Common myeloid progenitor, CD34-positive (primary cell): ENCODE results near the gene LPIN2.
"Not testable (repeated sequence)": the region's sequence is repeated elsewhere in the genome, so short reads cannot be mapped to it uniquely, and the experiment has no call there.

Experiments used
- CTCF ChIA-PET: fragments of 350-600 bp; sonication (Branson Sonifier 250); formaldehyde crosslinking; loops from one replicate; lab custom pipeline; 2021; ENCODE audit warnings: antibody characterized with exemption; lab: Charles Lee
- POLR2A ChIA-PET: fragments of 350-600 bp; sonication (Branson Sonifier 250); formaldehyde crosslinking; loops from one replicate; lab custom pipeline; 2021; ENCODE audit warnings: antibody characterized with exemption; lab: Charles Lee
- DNase-seq, 3 donors: peaks; one replicate each; pipeline versions ENCODE4 v3.0.0 to v3.0.0-alpha.2; 2013
- H3K27ac ChIP-seq, 2 experiments: 1 replicate in 1 of 2; 2 replicates in 1 of 2; pipeline ENCODE4 v1.7.0; 2013; ENCODE audit warnings: inconsistent platforms in 2 of 2, low read length in 2 of 2, mild to moderate bottlenecking in 2 of 2, low read depth in 1 of 2, moderate library complexity in 1 of 2; ENCODE audit not compliant: severe bottlenecking in 2 of 2, insufficient read depth in 1 of 2, poor library complexity in 1 of 2
- H3K27me3 ChIP-seq, 5 experiments: replicated peaks in 2 of 5; 1 replicate in 3 of 5; 2 replicates in 2 of 5; pipeline versions ENCODE4 v1.6.1 to v1.7.0; 2013; ENCODE audit warnings: low read length in 4 of 5, mild to moderate bottlenecking in 2 of 5, moderate library complexity in 2 of 5, inconsistent platforms in 1 of 5; ENCODE audit not compliant: insufficient read depth in 5 of 5, control insufficient read depth in 4 of 5
- H3K36me3 ChIP-seq, 4 experiments: 1 replicate in 2 of 4; 2 replicates in 2 of 4; pipeline versions ENCODE4 v1.6.1 to v1.7.0; 2013; ENCODE audit warnings: low read length in 3 of 4, control low read depth in 1 of 4, mild to moderate bottlenecking in 1 of 4; ENCODE audit not compliant: control insufficient read depth in 4 of 4, insufficient read depth in 4 of 4
- H3K4me1 ChIP-seq, 4 experiments: 1 replicate in 3 of 4; 2 replicates in 1 of 4; pipeline versions ENCODE4 v1.6.1 to v1.7.1; 2013; ENCODE audit warnings: low read length in 3 of 4, mild to moderate bottlenecking in 3 of 4, control low read depth in 1 of 4, inconsistent platforms in 1 of 4, moderate library complexity in 1 of 4; ENCODE audit not compliant: control insufficient read depth in 4 of 4, insufficient read depth in 4 of 4; ENCODE audit errors: control extremely low read depth in 1 of 4
- H3K4me3 ChIP-seq, 7 experiments: 1 replicate in 4 of 7; 2 replicates in 3 of 7; pipeline versions ENCODE4 v1.5.1 to v1.7.0; 2013; ENCODE audit warnings: mild to moderate bottlenecking in 7 of 7, low read length in 6 of 7, moderate library complexity in 6 of 7, inconsistent platforms in 2 of 7, low read depth in 2 of 7, control low read depth in 1 of 7; ENCODE audit not compliant: insufficient read depth in 4 of 7, control insufficient read depth in 1 of 7; ENCODE audit errors: extremely low read depth in 1 of 7
- H3K9me3 ChIP-seq, 5 experiments: 1 replicate in 4 of 5; 2 replicates in 1 of 5; pipeline versions ENCODE4 v1.6.1 to v1.7.1; 2013; ENCODE audit warnings: low read length in 4 of 5, mild to moderate bottlenecking in 2 of 5, inconsistent platforms in 1 of 5, low read depth in 1 of 5, moderate library complexity in 1 of 5; ENCODE audit not compliant: control insufficient read depth in 4 of 5, insufficient read depth in 2 of 5; ENCODE audit errors: control extremely low read depth in 1 of 5
- WGBS: methylation state at CpG from one replicate; pipeline ENCODE4 v1.1.5; 2013; ENCODE audit not compliant: insufficient coverage; 5-methylcytosine and 5-hydroxymethylcytosine counted together

Gene LPIN2

DNA sequence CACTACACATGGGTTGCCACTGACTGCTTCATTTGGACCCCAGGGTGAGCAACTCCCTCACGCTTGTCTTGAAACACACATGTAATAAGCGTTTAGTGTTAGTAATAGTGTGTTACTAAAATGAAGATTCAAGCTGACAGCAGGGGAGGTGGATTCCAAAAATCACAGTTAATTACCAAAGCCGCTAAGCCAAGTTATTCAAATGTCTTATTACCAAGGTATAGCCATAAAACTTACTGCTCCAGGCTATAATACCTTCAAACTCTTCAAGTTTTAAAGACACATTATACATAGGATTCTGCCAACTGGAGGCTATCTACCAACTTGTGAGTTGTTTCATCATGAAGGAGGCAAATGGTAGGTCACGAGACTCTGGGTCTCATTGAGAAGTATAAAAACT, 2.9 kb downstream of the LPIN2 start:
- Histone ChIP-seq H3K9me3 (no peaks in the 10 kb centered on the region), H3K27me3 (no peaks in the 10 kb centered on the region), H3K27ac (peak overlapping the region in 1 of 2 experiments; percentile 1), H3K4me3 (peak overlapping the region in 2 of 7 experiments; percentile 6 to 16), H3K4me1 (peaks cover 15 to 57% (median 44%) of the 10 kb centered on the region in 4 experiments), H3K36me3 (peaks cover 6 to 40% (median 12%) of the 10 kb centered on the region in 4 experiments)
- POLR2A ChIA-PET, result interaction anchor here (1.3 kb wide), 1 partner anchor 119 kb away, joined by 4 read pairs; no protein-coding TSS in a partner anchor
- 60% methylated on average over 2 of the region's 4 CpGs for WGBS
- no peak for DNase-seq
- CTCF ChIA-PET, result interaction anchor here (0.6 to 2.5 kb wide), 7 partner anchors 9 to 236 kb away, joined by 3 to 17 read pairs (median 5); no protein-coding TSS in a partner anchor

DNA sequence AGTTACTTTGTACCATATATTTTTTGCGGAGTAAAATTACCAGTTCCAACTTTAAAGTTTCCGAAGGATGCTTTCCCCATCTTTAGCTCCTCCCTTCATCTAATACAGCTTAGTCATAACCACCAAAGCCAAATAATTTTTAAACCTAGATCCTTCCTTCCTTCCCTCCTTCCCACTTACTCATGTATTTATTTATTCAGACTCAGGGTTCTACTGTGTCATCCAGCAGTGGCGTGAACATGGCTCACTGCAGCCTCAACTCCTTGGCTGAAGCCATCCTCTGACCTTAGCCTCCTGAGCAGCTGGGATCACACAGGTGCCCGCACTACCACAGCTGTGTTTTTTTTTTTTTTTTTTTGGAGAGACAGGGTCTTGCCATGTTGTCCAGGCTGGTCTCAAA, 4.4 kb downstream of the LPIN2 start:
- Histone ChIP-seq H3K4me3 (no peak overlapping the region), H3K4me1 (peaks cover 8 to 41% (median 29%) of the 10 kb centered on the region in 4 experiments), H3K36me3 (peaks cover 10 to 49% (median 21%) of the 10 kb centered on the region in 4 experiments), H3K9me3 (peaks cover 0 to 7% (median 2%) of the 10 kb centered on the region in 5 experiments), H3K27ac (no peak overlapping the region), H3K27me3 (no peaks in the 10 kb centered on the region)
- CTCF ChIA-PET, result interaction anchor here (0.7 to 5.3 kb wide), 7 partner anchors 9 to 54 kb away, joined by 3 to 42 read pairs (median 5); no protein-coding TSS in a partner anchor
- WGBS, result 21% methylated on average over 2 of the region's 4 CpGs
- peak in 2 of 3 donors; percentile 58 to 59 for DNase-seq
- POLR2A ChIA-PET, result interaction anchor here (0.9 kb wide), 1 partner anchor 239 kb away, joined by 4 read pairs; the partner anchor contains the start of gene MYL12A

DNA sequence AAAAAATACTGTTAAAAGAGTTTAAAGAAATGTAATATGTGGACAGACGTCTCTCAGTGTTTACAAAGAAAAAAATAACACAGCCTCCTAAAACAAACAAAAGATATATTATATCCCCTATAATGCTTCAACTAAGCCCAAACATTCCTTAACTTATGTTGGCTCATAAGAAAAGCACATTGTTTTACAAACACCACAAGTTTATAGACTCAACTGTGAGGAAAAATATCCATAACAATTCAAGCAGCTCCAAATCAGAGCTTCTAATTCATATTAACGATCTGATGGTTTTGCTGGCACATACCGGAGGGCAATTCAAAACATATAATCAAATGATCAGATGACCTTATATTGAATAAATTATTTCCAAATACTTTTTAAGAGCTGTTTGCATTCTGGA, 5.5 kb downstream of the LPIN2 start:
- WGBS, result no CpG with 5 or more reads among the region's 3 CpGs
- Histone ChIP-seq H3K4me1 (peaks cover 8 to 40% (median 26%) of the 10 kb centered on the region in 4 experiments), H3K27ac (no peak overlapping the region), H3K36me3 (peaks cover 15 to 58% (median 29%) of the 10 kb centered on the region in 4 experiments), H3K27me3 (no peaks in the 10 kb centered on the region), H3K4me3 (no peak overlapping the region), H3K9me3 (peaks cover 0 to 7% (median 2%) of the 10 kb centered on the region in 5 experiments)
- no peak for DNase-seq
- ChIA-PET POLR2A (interaction anchor here (1.5 kb wide), 1 partner anchor 13 kb away, joined by 4 read pairs; no protein-coding TSS in a partner anchor), CTCF (interaction anchor here (0.7 to 5.3 kb wide), 10 partner anchors 8 to 238 kb away, joined by 3 to 42 read pairs (median 6); no protein-coding TSS in a partner anchor)

DNA sequence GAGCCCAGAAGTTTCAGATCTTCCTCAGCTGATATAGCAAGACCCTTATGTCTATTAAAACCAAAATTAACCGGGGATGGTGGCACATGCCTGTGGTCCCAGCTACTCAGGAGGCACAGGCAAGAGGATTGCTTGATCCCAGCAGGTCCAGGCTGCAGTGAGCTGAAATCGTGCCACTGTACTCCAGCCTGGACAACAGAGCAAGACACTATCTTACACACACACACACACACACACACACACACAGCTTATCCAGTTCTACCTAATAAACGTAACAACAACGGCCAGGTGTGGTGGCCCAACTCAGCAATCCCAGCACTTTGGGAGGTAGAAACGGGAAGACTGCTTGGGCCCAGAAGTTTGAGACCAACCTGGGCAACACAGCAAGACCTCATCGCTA, 7.5 kb downstream of the LPIN2 start:
- H3K36me3 ChIP-seq, result peaks cover 14 to 56% (median 33%) of the 10 kb centered on the region in 4 experiments
- CTCF ChIA-PET, result interaction anchor here (0.6 to 5.3 kb wide), 3 partner anchors 11 to 136 kb away, joined by 3 to 42 read pairs (median 3); no protein-coding TSS in a partner anchor
- H3K27me3 ChIP-seq, result no peaks in the 10 kb centered on the region
- no peak overlapping the region for H3K4me3 ChIP-seq
- POLR2A ChIA-PET, result no interaction called here
- DNase-seq, result no peak
- H3K27ac ChIP-seq, result no peak overlapping the region
- peaks cover 0 to 7% (median 2%) of the 10 kb centered on the region in 5 experiments for H3K9me3 ChIP-seq
- peaks cover 0 to 22% (median 15%) of the 10 kb centered on the region in 4 experiments for H3K4me1 ChIP-seq
- 93% methylated on average over 3 of the region's 6 CpGs for WGBS

DNA sequence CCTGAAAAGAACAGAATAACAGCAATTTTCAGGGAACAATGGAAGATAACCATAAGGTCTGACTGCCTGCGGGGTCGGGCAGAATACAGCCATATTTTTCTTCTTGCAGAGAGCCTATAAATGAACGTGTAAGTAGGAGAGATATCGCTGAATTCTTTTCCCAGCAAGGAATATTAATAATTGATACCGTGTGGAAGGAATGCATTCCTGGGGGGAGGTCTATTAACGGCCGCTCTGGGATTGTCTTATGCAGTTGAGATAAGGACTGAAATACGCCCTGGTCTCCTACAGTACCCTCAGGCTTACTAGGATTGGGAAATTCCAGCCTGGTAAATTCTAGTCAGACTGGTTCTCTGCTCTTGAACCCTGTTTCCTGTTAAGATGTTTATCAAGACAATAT, 9.2 kb downstream of the LPIN2 start:
- 93% methylated on average over 3 of the region's 8 CpGs for WGBS
- H3K9me3 ChIP-seq, H3K27ac ChIP-seq, H3K27me3 ChIP-seq, POLR2A ChIA-PET, DNase-seq, H3K4me3 ChIP-seq: not testable (repeated sequence)
- CTCF ChIA-PET, result interaction anchor here (1.0 to 5.3 kb wide), 3 partner anchors 9 to 59 kb away, joined by 3 to 42 read pairs (median 17); no protein-coding TSS in a partner anchor
- H3K36me3 ChIP-seq, result peaks cover 14 to 48% (median 32%) of the 10 kb centered on the region in 4 experiments
- peaks cover 3 to 12% (median 7%) of the 10 kb centered on the region in 4 experiments for H3K4me1 ChIP-seq

DNA sequence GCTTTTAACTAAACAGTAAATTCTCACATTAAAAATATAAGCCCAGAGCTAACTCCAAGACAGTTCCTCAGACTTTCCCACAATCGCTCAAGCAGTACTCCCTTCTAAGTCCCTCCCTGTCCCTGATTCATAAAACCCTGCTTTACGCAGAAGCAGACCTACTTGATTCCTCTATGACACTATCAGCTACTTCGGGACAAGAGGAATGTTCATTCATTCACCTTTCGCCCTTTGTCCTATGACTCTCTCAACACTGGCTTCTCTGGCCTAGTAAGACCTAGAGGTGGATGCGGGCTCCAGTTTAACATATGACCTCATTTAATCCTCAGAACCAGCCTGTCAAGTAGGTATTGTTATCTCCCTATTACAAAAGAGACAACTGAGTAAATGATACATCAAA, 10.2 kb downstream of the LPIN2 start:
- Histone ChIP-seq H3K9me3 (peaks cover 0 to 7% (median 2%) of the 10 kb centered on the region in 5 experiments), H3K27me3 (no peaks in the 10 kb centered on the region), H3K4me3 (no peak overlapping the region), H3K4me1 (peaks cover 5 to 15% (median 10%) of the 10 kb centered on the region in 4 experiments), H3K36me3 (peaks cover 14 to 45% (median 30%) of the 10 kb centered on the region in 4 experiments), H3K27ac (no peak overlapping the region)
- DNase-seq, result no peak
- 44% methylated on average over 3 of the region's 5 CpGs for WGBS
- POLR2A ChIA-PET, result no interaction called here
- CTCF ChIA-PET, result interaction anchor here (1.0 to 4.1 kb wide), 5 partner anchors 8 to 60 kb away, joined by 3 to 17 read pairs (median 3); no protein-coding TSS in a partner anchor
